Breast epithelium (tissue), 4 donors: ENCODE data around the gene TMEM143. TPM values are rescaled to one million over a fixed set of nuclear protein-coding genes. Genes with fewer than 3 reads are reported as not detected.

Experiments used
- DNase-seq, 2 donors: peaks; one replicate each; pipeline ENCODE4 v3.0.0-alpha.2; 2019; ENCODE audit warnings: low spot score in 2 of 2
- H3K27ac ChIP-seq, 2 donors: fragments of 200-600 bp; sonication (generic) in 1 of 2; one replicate each; pipeline ENCODE4 v1.5.1; 2016 to 2019; ENCODE audit warnings: mild to moderate bottlenecking in 1 of 2
- H3K27me3 ChIP-seq, 2 donors: fragments of 200-600 bp; sonication (generic) in 1 of 2; one replicate each; pipeline versions ENCODE4 v1.5.1 to v1.6.0; 2017 to 2019; ENCODE audit warnings: control low read depth in 1 of 2, mild to moderate bottlenecking in 1 of 2
- H3K36me3 ChIP-seq: fragments of 200-600 bp; one replicate; pipeline ENCODE4 v1.5.1; 2019
- H3K4me1 ChIP-seq, 2 donors: fragments of 200-600 bp; sonication (generic); one replicate each; pipeline ENCODE4 v1.5.1; 2016 to 2019; ENCODE audit warnings: control low read depth in 1 of 2
- H3K4me3 ChIP-seq, 3 donors: fragments of 200-600 bp; sonication (generic); 1 replicate in 2 of 3; 2 replicates in 1 of 3; pipeline ENCODE4 v1.5.1; 2016 to 2019; ENCODE audit warnings: mild to moderate bottlenecking in 3 of 3, moderate library complexity in 2 of 3
- H3K9me3 ChIP-seq, 2 donors: fragments of 200-600 bp; sonication (generic) in 1 of 2; one replicate each; pipeline ENCODE4 v1.5.1; 2016 to 2019; ENCODE audit warnings: control low read depth in 1 of 2
- POLR2A ChIP-seq: fragments of 450-650 bp; IDR thresholded peaks from one replicate; pipeline ENCODE4 v1.6.1; 2016; ENCODE audit warnings: antibody characterized with exemption, mild to moderate bottlenecking, moderate library complexity
- POLR2AphosphoS5 ChIP-seq, 3 donors: sonication (generic); formaldehyde crosslinking; IDR thresholded peaks; one replicate each; pipeline ENCODE4 v1.6.1; 2017; ENCODE audit warnings: antibody characterized with exemption in 3 of 3
- intact Hi-C: fragments of 100-400 bp; cut with DNase I; formaldehyde crosslinking; loops from one replicate; pipeline ENCODE4 v1.15.1; 2023; ENCODE audit warnings: low total_unique reads
- total RNA-seq, 3 donors: library from RNA; depleted of rRNA; stranded (reverse); fragments of >200 nt; gene quantifications; one replicate each; pipeline ENCODE4 v1.1.0, GENCODE V29; 2016
- TF ChIP-seq, protein P1 (sequence below), 3 donors: fragments of 450-650 bp; IDR thresholded peaks; one replicate each; pipeline ENCODE4 v1.5.1; 2016 to 2017; ENCODE audit warnings: antibody characterized with exemption in 3 of 3, mild to moderate bottlenecking in 3 of 3, moderate library complexity in 3 of 3

Gene TMEM143
- total RNA-seq, 3 donors from 2014 or later = 5.9 to 10.5 (median 6.2) TPM

- no peaks in the 10 kb centered on the region for H3K4me1 ChIP-seq
- TF ChIP-seq POLR2AphosphoS5 (IDR thresholded peaks at IDR 0.05) = no peak
- no peak for TF ChIP-seq POLR2A
- TF ChIP-seq, protein P1, sequence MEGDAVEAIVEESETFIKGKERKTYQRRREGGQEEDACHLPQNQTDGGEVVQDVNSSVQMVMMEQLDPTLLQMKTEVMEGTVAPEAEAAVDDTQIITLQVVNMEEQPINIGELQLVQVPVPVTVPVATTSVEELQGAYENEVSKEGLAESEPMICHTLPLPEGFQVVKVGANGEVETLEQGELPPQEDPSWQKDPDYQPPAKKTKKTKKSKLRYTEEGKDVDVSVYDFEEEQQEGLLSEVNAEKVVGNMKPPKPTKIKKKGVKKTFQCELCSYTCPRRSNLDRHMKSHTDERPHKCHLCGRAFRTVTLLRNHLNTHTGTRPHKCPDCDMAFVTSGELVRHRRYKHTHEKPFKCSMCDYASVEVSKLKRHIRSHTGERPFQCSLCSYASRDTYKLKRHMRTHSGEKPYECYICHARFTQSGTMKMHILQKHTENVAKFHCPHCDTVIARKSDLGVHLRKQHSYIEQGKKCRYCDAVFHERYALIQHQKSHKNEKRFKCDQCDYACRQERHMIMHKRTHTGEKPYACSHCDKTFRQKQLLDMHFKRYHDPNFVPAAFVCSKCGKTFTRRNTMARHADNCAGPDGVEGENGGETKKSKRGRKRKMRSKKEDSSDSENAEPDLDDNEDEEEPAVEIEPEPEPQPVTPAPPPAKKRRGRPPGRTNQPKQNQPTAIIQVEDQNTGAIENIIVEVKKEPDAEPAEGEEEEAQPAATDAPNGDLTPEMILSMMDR (IDR thresholded peaks at IDR 0.05) = no peak
- H3K27me3 ChIP-seq = no peaks in the 10 kb centered on the region
- H3K36me3 ChIP-seq = no peaks in the 10 kb centered on the region
- H3K27ac ChIP-seq = no peak overlapping the region
- H3K9me3 ChIP-seq = no peaks in the 10 kb centered on the region
- no peak for DNase-seq
- intact Hi-C loops = no loop called here
- H3K4me3 ChIP-seq = no peak overlapping the region
Observed at GRCh38 chr19:48355365-48355954, 8.3 kb downstream of the TMEM143 start.

GRCh38 chr19:48354332-48354992 is 9.3 kb downstream of the TMEM143 start:
- TF ChIP-seq, protein P1 (IDR thresholded peaks at IDR 0.05) = no peak
- TF ChIP-seq POLR2AphosphoS5 (IDR thresholded peaks at IDR 0.05) (no peak), POLR2A (no peak)
- intact Hi-C loops = no loop called here
- no peak overlapping the region for H3K4me3 ChIP-seq
- H3K27ac ChIP-seq = no peak overlapping the region
- H3K4me1 ChIP-seq = no peaks in the 10 kb centered on the region
- no peaks in the 10 kb centered on the region for H3K36me3 ChIP-seq
- H3K9me3 ChIP-seq = no peaks in the 10 kb centered on the region
- DNase-seq = no peak
- no peaks in the 10 kb centered on the region for H3K27me3 ChIP-seq

DNA sequence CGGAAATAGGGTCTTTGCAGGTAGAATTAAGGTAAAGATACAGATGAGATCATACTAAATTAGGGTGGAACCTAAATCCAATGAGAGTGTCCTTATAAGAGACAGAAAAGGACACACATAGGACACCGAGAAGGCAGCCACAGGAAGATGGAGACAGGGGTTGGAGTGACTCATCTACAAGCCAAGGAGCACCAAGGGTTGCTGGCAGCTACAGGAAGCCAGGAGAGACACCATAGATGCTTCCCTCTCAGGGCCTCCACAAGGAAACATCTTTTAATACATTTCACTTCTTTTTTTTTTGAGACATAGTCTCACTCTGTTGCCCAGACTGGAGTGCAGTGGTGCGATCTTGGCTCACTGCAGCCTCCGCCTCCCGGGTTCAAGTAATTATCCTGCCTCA is 10.1 kb downstream of the TMEM143 start:
- Histone ChIP-seq H3K36me3 (no peaks in the 10 kb centered on the region), H3K27ac (no peak overlapping the region), H3K4me1 (no peaks in the 10 kb centered on the region), H3K27me3 (no peaks in the 10 kb centered on the region), H3K4me3 (no peak overlapping the region), H3K9me3 (no peaks in the 10 kb centered on the region)
- intact Hi-C loops = no loop called here
- DNase-seq = no peak
- TF ChIP-seq POLR2A (no peak), POLR2AphosphoS5 (IDR thresholded peaks at IDR 0.05) (no peak)
- TF ChIP-seq, protein P1 (IDR thresholded peaks at IDR 0.05) = no peak

DNA sequence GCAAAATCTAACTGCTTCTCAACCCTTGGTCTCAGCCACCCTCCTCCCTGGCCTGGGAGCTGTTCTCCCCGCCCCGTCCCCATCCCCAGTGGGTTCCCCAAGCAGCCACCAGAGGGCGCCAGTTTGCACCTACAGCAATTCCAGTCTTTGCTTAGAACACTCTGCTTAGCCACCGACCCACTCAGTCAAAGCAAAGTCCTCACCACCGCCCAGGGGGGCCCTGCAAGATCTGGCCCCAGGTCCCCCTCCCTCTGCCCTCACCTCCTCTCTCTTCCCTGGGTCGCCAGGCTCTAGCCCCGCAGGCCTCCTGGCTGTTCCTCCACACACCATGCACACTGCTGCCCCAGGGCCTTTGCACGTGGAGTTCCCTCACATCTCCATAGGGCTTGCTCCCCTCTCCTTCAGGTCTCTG is 12.4 kb downstream of the TMEM143 start:
- intact Hi-C loops = no loop called here
- no peak overlapping the region for H3K27ac ChIP-seq
- H3K4me1 ChIP-seq = no peaks in the 10 kb centered on the region
- DNase-seq = peak in 1 of 2 donors; percentile 78
- H3K4me3 ChIP-seq = no peak overlapping the region
- no peaks in the 10 kb centered on the region for H3K36me3 ChIP-seq
- no peaks in the 10 kb centered on the region for H3K27me3 ChIP-seq
- TF ChIP-seq, protein P1 (IDR thresholded peaks at IDR 0.05) = peak; percentile 10 to 58 (median 57)
- TF ChIP-seq POLR2AphosphoS5 (IDR thresholded peaks at IDR 0.05) = no peak
- no peaks in the 10 kb centered on the region for H3K9me3 ChIP-seq

GRCh38 chr19:48350856-48351255 is 12.9 kb downstream of the TMEM143 start:
- no peak overlapping the region for H3K4me3 ChIP-seq
- TF ChIP-seq POLR2A (no peak), POLR2AphosphoS5 (IDR thresholded peaks at IDR 0.05) (no peak)
- TF ChIP-seq, protein P1 (IDR thresholded peaks at IDR 0.05) = no peak
- intact Hi-C loops = no loop called here

More at GRCh38 chr19:48350856-48351255, 12.9 kb downstream of the TMEM143 start:
- Histone ChIP-seq H3K27me3 (no peaks in the 10 kb centered on the region), H3K4me1 (no peaks in the 10 kb centered on the region), H3K9me3 (no peaks in the 10 kb centered on the region), H3K27ac (no peak overlapping the region), H3K36me3 (no peaks in the 10 kb centered on the region)
- DNase-seq = no peak
